Spinal cord (tissue), 10 donors: ENCODE measurements around the gene BABAM1. TPM values are rescaled to one million over a fixed set of nuclear protein-coding genes. Genes with fewer than 3 reads are reported as not detected.

Source experiments
- DNase-seq, 6 donors: peaks; one replicate each; pipeline versions ENCODE4 v3.0.0 to v3.0.0-alpha.2; 2013 to 2015; ENCODE audit warnings: low spot score in 6 of 6, low read depth in 4 of 6
- H3K27ac ChIP-seq: one replicate; pipeline ENCODE4 v1.5.1; 2013; ENCODE audit warnings: low read depth, low read length, control low read depth
- H3K27me3 ChIP-seq: one replicate; pipeline ENCODE4 v1.6.1; 2013; ENCODE audit warnings: low read length; ENCODE audit not compliant: control insufficient read depth, insufficient read depth
- H3K36me3 ChIP-seq: one replicate; pipeline ENCODE4 v1.6.1; 2013; ENCODE audit warnings: low read length; ENCODE audit not compliant: control insufficient read depth, insufficient read depth
- H3K4me1 ChIP-seq: one replicate; pipeline ENCODE4 v1.6.1; 2013; ENCODE audit warnings: low read length; ENCODE audit not compliant: control insufficient read depth, insufficient read depth
- H3K4me3 ChIP-seq: one replicate; pipeline ENCODE4 v1.5.1; 2013; ENCODE audit warnings: low read depth, low read length, control low read depth
- H3K9me3 ChIP-seq: one replicate; pipeline ENCODE4 v1.6.1; 2013; ENCODE audit warnings: low read length; ENCODE audit not compliant: control insufficient read depth, insufficient read depth
- WGBS: methylation state at CpG from one replicate; pipeline ENCODE4 v1.1.5; 2013; ENCODE audit warnings: missing lambda C conversion rate; ENCODE audit not compliant: insufficient coverage; 5-methylcytosine and 5-hydroxymethylcytosine counted together
- long read RNA-seq, 4 donors: transcript quantifications; one replicate each; lab custom pipeline, GENCODE V29; 2026
- polyA plus RNA-seq, 2 donors: library from polyadenylated mRNA; unstranded; fragments of 120-200 nt; gene quantifications; one replicate each; pipeline ENCODE4 v1.2.1, GENCODE V29; 2013; ENCODE audit not compliant: insufficient read length in 2 of 2
- total RNA-seq, 2 donors: library from RNA; depleted of rRNA in 1 of 2; stranded (reverse); fragments of 120-200 nt in 1 of 2; fragments of >200 nt in 1 of 2; gene quantifications; one replicate each; pipeline versions ENCODE4 v1.2.3 to v1.2.4, GENCODE V29; 2013 to 2014
- donor health status: healthy.

Gene BABAM1
- total RNA-seq (100 to 1,000 TPM in 1 of 2 donors, 10 to 100 TPM in 1; 60.1 to 107 TPM), polyA plus RNA-seq (100 to 1,000 TPM; 125 to 137 TPM)
- long read RNA-seq, donor 1, transcript BABAM1-201 (9 exons, 1,472 nt) = minor isoform, 5 of 83 reads
- long read RNA-seq, donor 1, transcript BABAM1-208 (9 exons, 1,470 nt) = major isoform, 43 of 83 reads
- long read RNA-seq, donor 1, partial matches to known transcripts = 27 of 83 reads
- long read RNA-seq, donor 1, other reads (novel, unspliced or antisense) = 0 of 83 reads
- long read RNA-seq, donor 2, transcript BABAM1-208 (9 exons, 1,470 nt) = major isoform, 12 of 16 reads
- long read RNA-seq, donor 2, partial matches to known transcripts = 0 of 16 reads
- long read RNA-seq, donor 2, other reads (novel, unspliced or antisense) = 0 of 16 reads
- long read RNA-seq, donor 3, transcript BABAM1-208 (9 exons, 1,470 nt) = major isoform, 17 of 22 reads
- long read RNA-seq, donor 3, partial matches to known transcripts = 0 of 22 reads
- long read RNA-seq, donor 3, other reads (novel, unspliced or antisense) = 0 of 22 reads
- long read RNA-seq, donor 4, transcript BABAM1-208 (9 exons, 1,470 nt) = major isoform, 27 of 47 reads
- long read RNA-seq, donor 4, partial matches to known transcripts = 10 of 47 reads
- long read RNA-seq, donor 4, other reads (novel, unspliced or antisense) = 0 of 47 reads

- H3K36me3 ChIP-seq = peaks cover 36% of the 10 kb centered on the region
- H3K4me1 ChIP-seq = peaks cover 18% of the 10 kb centered on the region
- WGBS = 0% methylated on average over 25 of the region's 27 CpGs
- no peaks in the 10 kb centered on the region for H3K9me3 ChIP-seq
- H3K27me3 ChIP-seq = no peaks in the 10 kb centered on the region
- peak; percentile 91 to 100 (median 98) for DNase-seq
- H3K4me3 ChIP-seq = peak within 1 kb of the TSS; percentile 96
- peak within 1 kb of the TSS; percentile 74 for H3K27ac ChIP-seq
These were observed at the start of gene BABAM1 for GRCh38 chr19:17266975-17267788. TSS of gene BABAM1 (plus strand) at chr19:17267443. CDS start at chr19:17268807, 1,364 bp downstream.

DNA sequence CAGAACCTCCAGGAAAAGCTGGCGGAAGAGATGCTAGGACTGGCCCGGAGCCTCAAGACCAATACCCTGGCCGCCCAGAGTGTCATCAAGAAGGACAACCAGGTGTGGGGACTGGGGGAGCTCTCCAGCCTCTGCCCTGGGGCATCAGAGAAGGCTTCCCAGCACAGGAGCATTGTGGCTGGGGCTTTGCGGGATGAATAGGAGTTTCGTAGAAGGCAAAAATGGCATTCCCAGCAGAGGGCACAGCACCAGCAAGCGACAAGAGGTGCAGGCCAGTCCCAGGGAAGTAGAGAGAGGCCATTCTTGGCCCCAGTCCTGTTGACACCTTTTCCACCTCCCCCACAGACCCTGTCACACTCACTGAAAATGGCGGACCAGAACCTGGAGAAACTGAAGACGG lies 48.0 kb upstream of the BABAM1 start:
- no peaks in the 10 kb centered on the region for H3K27me3 ChIP-seq
- no peak for DNase-seq
- peaks cover 36% of the 10 kb centered on the region for H3K36me3 ChIP-seq
- 97% methylated on average over 6 of the region's 8 CpGs for WGBS
- no peaks in the 10 kb centered on the region for H3K9me3 ChIP-seq
- H3K4me1 ChIP-seq = peaks cover 18% of the 10 kb centered on the region
- no peak overlapping the region for H3K27ac ChIP-seq
- no peak overlapping the region for H3K4me3 ChIP-seq

DNA sequence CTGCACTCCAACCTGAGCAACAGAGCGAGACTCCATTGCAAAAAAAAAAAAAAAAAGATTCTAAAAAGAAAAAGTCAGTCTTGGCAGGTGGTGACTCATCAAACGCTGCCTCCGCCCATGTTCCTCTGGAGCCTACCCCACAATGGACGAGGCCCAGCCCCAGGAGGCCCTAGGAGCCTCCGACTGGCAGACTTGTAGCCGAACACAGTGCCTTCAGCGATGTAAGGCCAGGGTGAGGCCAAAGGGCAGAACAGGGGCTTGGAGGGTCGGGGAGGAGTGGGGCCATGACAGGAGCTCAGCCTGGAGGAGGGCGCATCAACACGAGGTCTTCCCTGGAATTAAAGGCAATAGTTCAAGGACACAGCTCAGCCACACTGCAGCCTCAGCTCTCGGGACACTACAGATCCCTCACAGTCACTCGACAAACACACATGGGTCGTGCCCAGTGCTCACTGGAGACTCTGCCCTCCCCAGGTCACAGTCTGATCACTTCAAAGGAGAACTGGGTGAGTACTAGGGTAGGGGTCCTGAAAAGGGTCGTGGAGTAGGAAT lies 47.0 kb upstream of the BABAM1 start:
- no peak overlapping the region for H3K27ac ChIP-seq
- H3K4me3 ChIP-seq = no peak overlapping the region
- DNase-seq = no peak
- peaks cover 36% of the 10 kb centered on the region for H3K36me3 ChIP-seq
- 66% methylated on average over 13 of the region's 14 CpGs for WGBS
- H3K9me3 ChIP-seq = no peaks in the 10 kb centered on the region
- H3K27me3 ChIP-seq = no peaks in the 10 kb centered on the region
- peaks cover 10% of the 10 kb centered on the region for H3K4me1 ChIP-seq

DNA sequence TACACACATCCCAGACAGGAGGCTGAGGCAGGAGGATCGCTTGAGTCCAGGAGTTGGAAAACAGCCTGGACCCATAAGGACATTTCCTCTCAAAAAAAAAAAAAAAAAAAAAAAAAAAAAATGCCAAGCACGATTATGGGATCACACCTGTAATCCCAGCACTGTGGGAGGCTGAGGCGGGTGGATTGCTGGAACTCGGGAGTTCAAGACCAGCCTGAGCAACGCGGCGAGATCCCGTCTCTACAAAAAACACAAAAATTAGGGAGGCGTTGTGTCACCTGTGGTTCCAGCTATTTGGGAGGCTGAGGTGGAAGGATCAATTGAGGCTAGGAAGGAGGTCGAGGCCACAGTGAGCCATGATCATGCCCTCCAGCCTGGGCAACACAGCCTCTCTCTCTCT lies 42.2 kb upstream of the BABAM1 start:
- WGBS = 93% methylated on average over 5 of the region's 10 CpGs
- no peaks in the 10 kb centered on the region for H3K9me3 ChIP-seq
- no peak for DNase-seq
- no peak overlapping the region for H3K4me3 ChIP-seq
- H3K27me3 ChIP-seq = no peaks in the 10 kb centered on the region
- H3K36me3 ChIP-seq = peaks cover 18% of the 10 kb centered on the region
- no peak overlapping the region for H3K27ac ChIP-seq
- peaks cover 18% of the 10 kb centered on the region for H3K4me1 ChIP-seq

GRCh38 chr19:17226002-17226933 lies 41.0 kb upstream of the BABAM1 start, which contains the start of gene OCEL1:
TSS of gene OCEL1 (plus strand) at chr19:17226226. CDS start at chr19:17226248, 22 bp downstream.
- Histone ChIP-seq H3K4me3 (peak within 1 kb of the TSS; percentile 77), H3K36me3 (peaks cover 24% of the 10 kb centered on the region), H3K27ac (peak within 1 kb of the TSS; percentile 82), H3K27me3 (no peaks in the 10 kb centered on the region), H3K4me1 (peaks cover 18% of the 10 kb centered on the region), H3K9me3 (no peaks in the 10 kb centered on the region)
- under 1% methylated on average over 90 of the region's 90 CpGs for WGBS
- DNase-seq = peak; percentile 94 to 99 (median 96)

DNA sequence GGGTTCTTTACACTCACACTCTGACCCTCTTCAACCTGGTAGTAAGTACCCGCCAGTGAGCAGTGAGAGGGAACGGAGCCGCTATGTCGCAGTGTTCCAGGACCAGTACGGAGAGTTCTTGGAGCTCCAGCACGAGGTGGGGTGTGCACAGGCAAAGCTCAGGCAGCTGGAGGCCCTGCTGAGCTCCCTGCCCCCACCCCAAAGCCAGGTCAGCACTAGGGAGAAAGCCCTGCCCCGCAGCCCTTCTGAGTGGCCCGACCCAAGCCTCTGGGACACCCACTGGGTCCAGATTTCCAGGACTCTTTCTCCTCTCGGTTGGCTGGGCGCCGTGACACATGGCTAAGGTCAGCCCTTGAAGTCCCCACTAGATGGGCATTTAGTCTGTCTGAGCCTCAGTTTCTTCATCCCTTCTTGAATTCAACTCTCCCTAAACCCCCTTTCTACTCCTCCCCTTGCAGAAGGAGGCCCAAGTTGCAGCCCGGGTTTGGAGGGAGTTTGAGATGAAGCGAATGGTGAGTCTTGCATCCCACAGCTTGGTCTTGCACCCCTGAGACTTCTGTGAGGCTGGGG lies 39.4 kb upstream of the BABAM1 start:
- H3K9me3 ChIP-seq = no peaks in the 10 kb centered on the region
- no peak overlapping the region for H3K27ac ChIP-seq
- peaks cover 18% of the 10 kb centered on the region for H3K4me1 ChIP-seq
- no peak for DNase-seq
- peaks cover 39% of the 10 kb centered on the region for H3K36me3 ChIP-seq
- 70% methylated on average over 13 of the region's 13 CpGs for WGBS
- no peak overlapping the region for H3K4me3 ChIP-seq
- no peaks in the 10 kb centered on the region for H3K27me3 ChIP-seq

DNA sequence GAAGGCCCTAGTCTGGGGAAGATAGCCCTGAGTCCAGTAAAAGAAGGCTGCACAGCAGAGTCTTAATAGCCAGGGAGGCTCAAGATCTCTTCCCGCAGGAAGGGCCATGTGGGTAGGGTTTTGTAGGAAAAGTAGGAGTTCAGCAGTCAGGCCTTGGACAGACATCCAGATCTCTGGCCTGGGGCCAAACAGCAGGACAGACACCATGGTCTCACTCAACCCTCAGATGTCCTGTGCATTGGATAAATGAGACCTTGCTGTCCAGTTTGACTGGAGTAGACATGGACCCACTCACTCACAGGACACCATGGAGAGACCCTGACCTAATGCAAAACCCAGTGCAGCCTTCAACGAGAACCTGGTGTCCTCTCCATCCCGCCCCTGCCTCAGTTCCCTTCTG lies 37.4 kb upstream of the BABAM1 start:
- H3K9me3 ChIP-seq = no peaks in the 10 kb centered on the region
- H3K27ac ChIP-seq = no peak overlapping the region
- 100% methylated on average over 2 of the region's 3 CpGs for WGBS
- no peak overlapping the region for H3K4me3 ChIP-seq
- H3K27me3 ChIP-seq = no peaks in the 10 kb centered on the region
- peaks cover 50% of the 10 kb centered on the region for H3K36me3 ChIP-seq
- peaks cover 26% of the 10 kb centered on the region for H3K4me1 ChIP-seq
- no peak for DNase-seq

- peaks cover 27% of the 10 kb centered on the region for H3K4me1 ChIP-seq
- H3K27me3 ChIP-seq = no peaks in the 10 kb centered on the region
- no peak overlapping the region for H3K4me3 ChIP-seq
- no peaks in the 10 kb centered on the region for H3K9me3 ChIP-seq
- H3K27ac ChIP-seq = no peak overlapping the region
- H3K36me3 ChIP-seq = peaks cover 64% of the 10 kb centered on the region
- WGBS = 94% methylated on average over 25 of the region's 25 CpGs
- no peak for DNase-seq
These were observed 35.0 kb upstream of the BABAM1 start for GRCh38 chr19:17232258-17232657.
